DLD1 (cell line): ENCODE results near the gene TGFB1I1.

ENCODE experiments used
- in situ Hi-C: cut with HindIII; loops from 2 replicates; pipeline ENCODE4 v1.10.0; 2017; ENCODE audit warnings: low sequenced_read_pairs

TGFB1I1 gene

GRCh38 chr16:31451681-31452351 lies 20.1 kb upstream of the TGFB1I1 start:
- in situ Hi-C loops: no loop called here

DNA sequence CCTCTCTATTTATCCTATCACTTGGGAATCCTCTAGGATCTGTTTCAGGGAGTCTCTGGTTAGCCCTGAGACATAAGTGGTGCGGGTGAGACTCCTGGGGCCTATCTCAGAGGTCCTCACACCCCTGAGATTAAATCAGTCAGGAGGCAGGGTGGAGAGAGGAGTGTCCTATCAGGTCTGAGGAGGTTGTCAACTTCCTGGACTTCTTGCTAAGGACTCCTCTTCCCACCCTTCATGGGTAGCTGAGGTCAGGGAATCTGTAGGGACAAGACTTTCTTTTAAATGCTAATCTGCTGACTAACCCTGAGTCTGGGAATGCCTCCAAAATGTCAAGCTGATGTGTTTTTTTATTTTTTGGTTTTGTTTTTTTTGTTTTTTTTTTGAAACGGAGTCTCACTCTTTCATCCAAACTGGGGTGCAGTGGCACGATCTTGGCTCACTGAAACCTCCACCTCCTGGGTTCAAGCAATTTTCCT lies 19.3 kb upstream of the TGFB1I1 start:
- in situ Hi-C loops: no loop called here

GRCh38 chr16:31453255-31454204 lies 18.4 kb upstream of the TGFB1I1 start:
- in situ Hi-C loops: no loop called here

- in situ Hi-C loops: no loop called here
Measured at GRCh38 chr16:31455601-31456314, 16.2 kb upstream of the TGFB1I1 start.

- in situ Hi-C loops: no loop called here
Measured at GRCh38 chr16:31456988-31457360, 15.0 kb upstream of the TGFB1I1 start.

DNA sequence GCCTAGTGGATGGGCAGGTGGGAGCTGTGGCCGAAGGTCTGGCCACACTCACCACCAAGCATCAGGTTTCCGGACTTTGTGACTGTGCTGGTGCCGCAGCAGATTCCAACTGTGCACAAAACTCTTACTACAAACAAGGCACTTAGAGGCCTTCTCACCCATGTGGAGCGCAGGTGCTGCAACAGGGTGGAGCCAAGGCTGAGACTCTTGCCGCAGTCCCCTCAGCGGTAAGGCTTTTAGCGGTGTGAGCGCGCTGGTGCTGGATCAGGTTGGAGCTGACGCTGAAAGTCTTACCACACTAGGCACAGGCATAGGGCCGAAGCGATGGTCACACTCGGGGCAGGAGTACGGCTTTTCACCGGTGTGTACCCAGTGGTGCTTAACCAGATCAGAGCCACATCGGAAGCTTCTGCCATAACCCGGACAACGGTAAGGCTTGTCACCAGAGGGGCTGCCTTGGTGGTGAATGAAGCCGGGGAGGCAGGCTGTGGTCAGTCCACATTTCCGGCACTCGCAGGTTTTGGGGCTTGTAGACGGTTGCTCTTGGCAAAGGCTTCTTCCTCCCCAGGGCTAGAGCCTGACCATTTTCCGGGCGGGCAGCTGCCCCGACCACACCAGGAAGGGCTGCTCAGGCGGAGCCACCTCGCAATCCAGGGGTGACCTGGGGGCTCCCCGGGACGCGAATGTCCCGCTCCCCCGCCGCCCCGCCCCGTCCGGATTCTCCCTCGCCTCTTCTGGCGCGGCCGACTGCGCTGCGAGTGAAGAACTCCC lies 13.7 kb upstream of the TGFB1I1 start:
- in situ Hi-C loops: no loop called here

- in situ Hi-C loops: no loop called here
Measured at GRCh38 chr16:31458844-31459686, 12.9 kb upstream of the TGFB1I1 start, which contains the start of gene ARMC5. Gene ARMC5, plus strand, starts transcription at chr16:31459501. Its CDS starts 24 bp downstream, at chr16:31459525.

DNA sequence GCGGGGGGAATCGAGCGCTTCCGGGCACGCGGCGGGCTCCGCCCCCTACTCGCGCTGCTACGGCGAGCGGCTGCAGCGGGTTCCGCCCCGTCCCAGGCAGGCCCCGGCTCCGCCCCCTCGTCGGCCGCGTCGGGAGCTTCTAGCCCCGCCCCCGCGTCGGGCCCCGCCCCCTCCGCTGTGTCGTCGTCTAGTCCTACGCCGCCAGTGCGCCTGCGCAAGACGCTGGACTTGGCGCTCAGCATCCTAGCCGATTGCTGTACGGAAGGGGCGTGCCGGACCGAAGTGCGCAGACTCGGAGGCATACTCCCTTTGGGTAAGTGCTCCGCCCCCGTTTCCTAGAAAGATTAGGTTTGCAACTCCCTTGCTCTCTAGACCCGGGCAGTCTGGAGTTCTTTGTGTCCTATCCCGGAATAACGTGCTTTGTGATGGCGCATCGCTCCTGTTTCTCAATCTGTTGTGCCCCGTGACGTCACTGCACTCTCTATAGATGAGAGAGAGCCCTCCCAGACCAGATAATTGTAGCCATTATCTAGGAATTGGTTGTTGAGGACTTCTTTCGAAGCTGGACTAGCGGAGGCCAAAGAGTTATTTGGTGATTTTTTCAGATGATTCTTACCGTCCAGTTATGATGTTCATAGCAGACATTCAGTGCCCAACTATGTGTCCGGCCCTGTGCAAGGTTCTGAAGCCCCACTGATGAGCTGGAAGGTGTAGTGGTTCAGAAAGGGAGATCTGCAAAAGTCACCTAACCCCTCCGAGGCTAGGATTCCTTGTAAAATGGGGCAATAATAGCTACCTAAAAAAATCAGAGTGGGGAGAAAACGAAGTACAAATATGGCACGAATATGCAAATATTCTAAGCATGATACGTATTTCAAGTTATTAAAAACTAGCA lies 12.0 kb upstream of the TGFB1I1 start:
- in situ Hi-C loops: no loop called here

DNA sequence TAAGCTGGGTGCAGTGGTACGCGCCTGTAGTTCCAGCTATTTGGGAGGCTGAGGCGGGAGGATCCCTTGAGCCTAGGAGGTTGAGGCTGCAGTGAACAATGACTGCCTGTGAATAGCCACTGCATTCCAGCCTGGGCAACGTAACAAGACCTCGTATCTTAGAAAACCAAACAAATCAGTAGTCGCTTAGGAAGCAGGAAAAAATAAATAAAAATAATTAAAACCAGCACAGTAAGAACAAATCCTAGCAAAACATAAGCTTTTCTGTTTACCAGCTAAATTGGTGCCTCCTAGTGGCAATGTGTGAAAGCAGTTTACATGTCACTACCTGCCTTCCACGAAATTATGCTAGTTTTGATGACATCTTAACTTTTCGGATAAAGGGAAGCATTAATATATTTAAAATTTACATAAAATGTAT lies 11.4 kb upstream of the TGFB1I1 start:
- in situ Hi-C loops: no loop called here

DNA sequence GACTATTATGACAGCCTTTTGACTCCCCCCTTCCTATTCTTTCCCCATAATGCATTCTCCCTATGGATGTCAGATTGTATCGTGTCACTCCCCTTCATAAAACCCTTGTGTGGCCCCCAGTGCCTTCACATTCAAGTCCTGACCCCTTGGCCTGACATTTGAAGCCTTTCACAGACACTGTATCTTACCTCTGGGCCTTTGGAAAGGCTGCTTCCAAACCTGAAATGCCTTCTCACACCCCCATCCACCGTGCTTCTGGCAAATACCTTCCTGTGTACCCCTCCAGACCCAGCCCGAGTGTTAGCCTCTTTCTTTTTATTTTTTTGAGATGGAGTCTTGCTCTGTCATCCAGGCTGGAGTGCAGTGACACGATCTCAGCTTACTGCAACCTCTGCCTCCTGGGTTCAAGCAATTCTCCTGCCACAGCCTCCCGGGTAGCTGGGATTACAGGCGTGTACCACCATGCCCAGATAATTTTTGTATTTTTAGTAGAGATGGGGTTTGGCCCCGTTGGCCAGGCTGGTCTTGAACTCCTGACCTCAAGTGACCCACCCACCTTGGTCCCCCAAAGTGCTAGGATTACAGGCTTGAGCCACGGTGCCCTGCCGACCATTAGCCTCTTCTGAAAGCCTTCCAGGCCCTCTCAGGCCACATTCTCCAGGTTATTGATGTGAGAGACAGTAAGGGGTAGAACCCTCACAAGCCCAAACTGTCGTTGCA lies 10.6 kb upstream of the TGFB1I1 start:
- in situ Hi-C loops: no loop called here

DNA sequence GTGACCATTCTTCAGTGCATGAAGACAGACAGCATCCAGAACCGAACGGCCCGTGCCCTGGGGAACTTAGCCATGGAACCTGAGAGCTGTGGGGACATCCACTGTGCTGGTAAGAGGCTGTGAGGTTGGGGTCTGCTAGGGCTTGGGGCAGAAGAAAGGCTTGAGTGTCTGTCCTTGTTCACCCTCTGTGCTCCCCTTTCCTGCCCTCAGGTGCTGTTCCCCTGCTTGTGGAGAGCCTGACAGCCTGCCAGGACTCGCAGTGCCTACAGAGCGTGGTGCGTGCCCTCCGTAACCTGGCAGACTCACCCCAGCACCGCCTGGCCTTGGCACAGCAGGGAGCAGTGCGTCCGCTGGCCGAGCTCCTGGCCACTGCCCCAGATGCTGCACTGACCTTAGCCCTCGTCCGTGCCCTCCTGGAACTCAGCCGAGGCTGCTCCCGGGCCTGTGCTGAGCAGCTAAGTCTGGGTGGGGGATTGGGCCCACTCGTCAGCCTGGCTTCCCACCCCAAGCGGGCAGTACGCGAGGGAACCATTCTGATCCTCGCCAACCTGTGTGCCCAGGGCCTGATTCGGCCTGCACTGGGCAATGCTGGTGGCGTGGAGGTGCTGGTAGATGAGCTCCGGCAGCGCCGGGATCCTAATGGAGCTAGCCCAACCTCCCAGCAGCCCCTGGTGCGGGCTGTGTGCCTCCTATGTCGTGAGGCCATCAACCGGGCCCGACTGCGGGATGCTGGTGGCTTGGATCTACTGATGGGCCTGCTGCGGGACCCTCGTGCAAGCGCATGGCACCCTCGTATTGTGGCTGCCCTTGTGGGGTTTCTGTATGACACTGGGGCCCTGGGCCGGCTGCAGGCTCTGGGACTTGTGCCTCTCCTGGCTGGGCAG lies 9.8 kb upstream of the TGFB1I1 start:
- in situ Hi-C loops: no loop called here

- in situ Hi-C loops: no loop called here
Measured at GRCh38 chr16:31464348-31464769, 7.6 kb upstream of the TGFB1I1 start.

- in situ Hi-C loops: no loop called here
Measured at GRCh38 chr16:31464781-31465260, 7.1 kb upstream of the TGFB1I1 start.

GRCh38 chr16:31465788-31466370 lies 6.1 kb upstream of the TGFB1I1 start:
- in situ Hi-C loops: no loop called here

- in situ Hi-C loops: no loop called here
Measured at GRCh38 chr16:31466381-31466841, 5.5 kb upstream of the TGFB1I1 start.

DNA sequence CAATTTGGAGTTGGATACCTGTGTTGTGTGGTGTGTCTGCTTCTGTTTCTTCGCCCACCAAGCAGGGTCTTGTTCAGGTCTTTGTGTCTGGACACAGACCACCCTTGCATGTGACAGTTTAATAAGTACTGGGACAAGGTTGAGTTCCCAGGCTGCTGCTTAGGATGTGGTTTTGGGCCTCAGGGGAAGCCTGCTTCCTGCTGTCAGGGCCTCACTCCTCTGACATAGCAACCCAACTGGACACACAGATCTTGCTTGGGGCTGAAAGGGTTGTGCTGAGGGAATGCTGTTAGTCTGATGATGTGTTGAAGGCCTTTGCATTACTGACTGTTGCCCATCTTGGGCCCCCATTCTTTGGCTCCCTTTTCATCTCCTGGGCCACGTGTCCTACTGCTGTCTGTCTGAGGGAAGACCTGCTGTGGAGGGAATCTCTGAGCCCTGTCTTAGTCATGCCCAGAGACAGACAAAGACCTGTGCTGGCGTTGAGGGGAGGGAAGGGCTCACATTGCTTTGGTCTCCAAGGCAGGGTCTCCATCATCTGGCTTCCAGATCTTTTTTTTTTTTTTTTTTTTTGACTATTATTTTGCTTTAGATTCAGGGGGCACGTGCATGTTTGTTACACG lies 4.7 kb upstream of the TGFB1I1 start:
- in situ Hi-C loops: no loop called here
